A673 (cell line): ENCODE data around the gene ACTN2. TPM values are rescaled to one million over a fixed set of nuclear protein-coding genes. Genes with fewer than 3 reads are reported as not detected.

Experiments used
- BruUV-seq: library from RNA; stranded (reverse); fragments of 400-500 nt; replicated peaks from 2 replicates; lab custom pipeline; 2021; lab: Mats Ljungman, UMichigan
- CTCF ChIA-PET: fragments of 300-600 bp; sonication (Branson Sonifier 250); formaldehyde crosslinking; loops from one replicate; lab custom pipeline; 2022; ENCODE audit warnings: antibody characterized with exemption; lab: Charles Lee
- POLR2A ChIA-PET: fragments of 300-600 bp; sonication (Branson Sonifier 250); formaldehyde crosslinking; loops from one replicate; lab custom pipeline; 2022; ENCODE audit warnings: antibody characterized with exemption; ENCODE audit not compliant: low non-redundant PET; lab: Charles Lee
- DNase-seq: peaks from one replicate; pipeline ENCODE4 v3.0.0-alpha.2; 2015; ENCODE audit warnings: low spot score
- H3K27ac ChIP-seq: fragments of 200-600 bp; sonication (generic); 2 replicates; pipeline ENCODE4 v1.5.1; 2016; ENCODE audit warnings: mixed run types, low read depth, mild to moderate bottlenecking, mixed read lengths, antibody characterized with exemption, low read length; ENCODE audit not compliant: poor library complexity, severe bottlenecking
- H3K27me3 ChIP-seq: fragments of 200-600 bp; sonication (generic); replicated peaks from 2 replicates; pipeline ENCODE4 v1.6.1; 2017; ENCODE audit warnings: mixed run types, low read depth, mild to moderate bottlenecking, mixed read lengths, antibody characterized with exemption, low read length; ENCODE audit not compliant: insufficient read depth, poor library complexity
- H3K36me3 ChIP-seq: fragments of 200-600 bp; sonication (generic); 2 replicates; pipeline ENCODE4 v1.6.1; 2016; ENCODE audit warnings: mixed run types, mild to moderate bottlenecking, mixed read lengths, antibody characterized with exemption, low read length; ENCODE audit not compliant: insufficient read depth, poor library complexity, severe bottlenecking
- H3K4me1 ChIP-seq: fragments of 200-600 bp; sonication (generic); 2 replicates; pipeline ENCODE4 v1.6.1; 2017; ENCODE audit warnings: mixed run types, mild to moderate bottlenecking, mixed read lengths, antibody characterized with exemption, low read length; ENCODE audit not compliant: insufficient read depth, poor library complexity, severe bottlenecking
- H3K4me3 ChIP-seq: fragments of 200-600 bp; sonication (generic); 2 replicates; pipeline ENCODE4 v1.5.1; 2016; ENCODE audit warnings: low read depth, mixed run types, mild to moderate bottlenecking, mixed read lengths, low read length; ENCODE audit not compliant: poor library complexity, severe bottlenecking
- H3K9me3 ChIP-seq: fragments of 200-600 bp; sonication (generic); 2 replicates; pipeline ENCODE4 v1.6.1; 2016; ENCODE audit warnings: mixed run types, low read depth, mild to moderate bottlenecking, mixed read lengths, antibody characterized with exemption, low read length; ENCODE audit not compliant: poor library complexity, severe bottlenecking
- CTCF ChIP-seq: fragments of 300-800, 200-600 bp; sonication (generic); conservative IDR thresholded peaks from 2 replicates; pipeline ENCODE4 v1.5.1; 2017; ENCODE audit warnings: low read depth, mild to moderate bottlenecking, antibody characterized with exemption, low read length, moderate library complexity, mixed read lengths
- EZH2 ChIP-seq: fragments of 200-600 bp; sonication (generic); IDR thresholded peaks from 2 replicates; pipeline ENCODE4 v1.6.1; 2017; ENCODE audit warnings: borderline replicate concordance, low read depth, mild to moderate bottlenecking, mixed read lengths, antibody characterized with exemption, low read length; ENCODE audit not compliant: poor library complexity, severe bottlenecking
- intact Hi-C: fragments of 100-400 bp; cut with micrococcal nuclease; formaldehyde crosslinking; loops from one replicate; pipeline ENCODE4 v1.10.0; 2022; ENCODE audit not compliant: unreplicated experiment
- total RNA-seq: library from RNA; stranded (reverse); gene quantifications from 2 replicates; pipeline ENCODE4 v1.2.3, GENCODE V29; 2021

Gene ACTN2
- total RNA-seq, 1 experiment from 2014 or later: 39.4 TPM

- Histone ChIP-seq H3K4me3 (no peak overlapping the region), H3K9me3 (no peaks in the 10 kb centered on the region), H3K27ac (no peak overlapping the region), H3K4me1 (peaks cover 7% of the 10 kb centered on the region), H3K36me3 (no peaks in the 10 kb centered on the region), H3K27me3 (no peaks in the 10 kb centered on the region)
- no TSS peak for BruUV-seq
- no peak for DNase-seq
- intact Hi-C loops: no loop called here
- CTCF ChIA-PET: no interaction called here
- POLR2A ChIA-PET: no interaction called here
- TF ChIP-seq EZH2 (no peak), CTCF (no peak)
These were observed 8.6 kb upstream of the ACTN2 start for GRCh38 chr1:236677641-236678235.

DNA sequence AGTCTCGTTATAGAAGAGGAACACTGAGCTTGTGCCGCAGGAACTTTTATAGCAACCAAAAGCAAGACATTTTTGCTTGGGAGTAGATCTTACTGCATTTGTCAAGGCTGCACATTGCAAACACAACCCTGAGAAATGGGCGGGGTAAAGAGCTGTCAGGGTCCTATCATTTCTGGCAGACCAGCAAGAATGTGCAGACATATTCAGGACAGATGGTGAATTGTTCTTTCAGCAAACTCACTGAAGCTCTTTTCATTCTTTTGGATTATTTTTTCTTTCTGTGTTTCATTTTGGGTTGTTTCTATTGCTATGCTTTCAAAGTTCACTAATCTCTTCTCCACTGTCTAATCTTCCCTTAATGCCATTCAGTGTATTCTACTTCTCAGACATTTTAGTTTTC, 5.1 kb upstream of the ACTN2 start:
- H3K36me3 ChIP-seq: no peaks in the 10 kb centered on the region
- no peak overlapping the region for H3K4me3 ChIP-seq
- intact Hi-C loops: no loop called here
- POLR2A ChIA-PET: no interaction called here
- CTCF ChIA-PET: no interaction called here
- H3K4me1 ChIP-seq: peaks cover 7% of the 10 kb centered on the region
- H3K27me3 ChIP-seq: no peaks in the 10 kb centered on the region
- no peak overlapping the region for H3K27ac ChIP-seq
- no peaks in the 10 kb centered on the region for H3K9me3 ChIP-seq
- no peak for TF ChIP-seq CTCF
- no peak for TF ChIP-seq EZH2
- no TSS peak for BruUV-seq
- no peak for DNase-seq

DNA sequence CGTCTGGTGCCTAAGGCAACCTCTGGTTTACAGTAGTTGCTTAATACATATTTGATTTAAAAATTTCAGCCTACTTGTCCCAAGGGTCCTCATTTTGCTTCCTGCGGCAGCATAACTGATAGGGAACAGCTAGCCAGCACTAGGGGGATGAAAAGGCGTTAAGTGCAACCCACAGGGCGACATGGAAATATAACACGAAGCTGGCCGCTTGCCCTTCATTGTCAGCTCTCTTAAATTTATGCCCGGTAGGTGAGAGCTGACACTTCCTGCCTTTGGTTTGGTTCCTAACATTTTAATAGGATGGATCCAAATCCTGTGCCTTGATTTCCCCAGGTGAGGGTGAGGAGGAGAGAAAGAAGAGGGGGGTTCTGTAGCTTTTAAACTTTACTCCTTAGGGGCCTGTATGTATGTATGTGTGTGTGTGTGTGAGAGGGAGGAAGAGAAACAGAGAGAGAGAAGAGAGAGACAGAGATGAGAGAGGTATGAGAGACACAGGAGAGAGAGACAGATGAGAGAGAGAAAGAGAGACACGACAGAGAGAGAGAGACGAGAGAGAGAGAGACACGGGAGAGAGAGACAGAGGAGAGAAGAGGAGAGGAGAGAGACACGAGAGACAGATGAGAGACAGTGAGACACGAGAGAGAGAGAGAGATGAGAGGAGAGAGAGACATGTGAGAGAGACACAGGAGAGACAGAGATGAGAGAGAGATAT, 938 bp upstream of the ACTN2 start:
- H3K9me3 ChIP-seq: no peaks in the 10 kb centered on the region
- CTCF ChIA-PET: no interaction called here
- H3K4me1 ChIP-seq: peaks cover 16% of the 10 kb centered on the region
- H3K4me3 ChIP-seq: peak overlapping the region; percentile 26
- no peak overlapping the region for H3K27ac ChIP-seq
- H3K27me3 ChIP-seq: no peaks in the 10 kb centered on the region
- TSS peak; percentile 88 for BruUV-seq
- H3K36me3 ChIP-seq: no peaks in the 10 kb centered on the region
- no peak for DNase-seq
- intact Hi-C loops: loop anchor here (5.0 kb wide), 1 partner anchor 73 kb away; no protein-coding TSS in a partner anchor
- POLR2A ChIA-PET: interaction anchor here (0.5 kb wide), 1 partner anchor 13 kb away, joined by 3 read pairs; no protein-coding TSS in a partner anchor
- TF ChIP-seq CTCF: no peak
- no peak for TF ChIP-seq EZH2
